ENCODE results near the gene CCDC57.

DNA sequence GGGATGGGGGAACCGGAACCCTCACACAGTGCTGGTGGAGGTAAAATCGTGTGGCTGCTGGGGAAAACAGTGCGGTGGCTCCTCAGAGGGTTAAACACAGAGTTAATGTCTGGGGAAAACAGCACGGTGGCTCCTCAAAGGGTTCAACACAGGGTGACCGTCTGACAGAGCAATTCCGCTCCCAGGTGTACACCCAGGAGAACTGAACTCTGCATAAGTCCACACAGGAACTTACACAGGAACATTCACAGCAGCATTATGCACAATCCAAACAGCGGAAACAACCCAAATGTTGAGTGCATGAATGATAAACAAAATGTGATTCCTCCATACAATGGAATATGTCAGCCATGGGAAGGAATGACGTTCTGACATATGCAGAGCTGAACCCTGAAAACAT lies 51.4 kb downstream of the CCDC57 start:
- TF ChIP-seq, protein P1, sequence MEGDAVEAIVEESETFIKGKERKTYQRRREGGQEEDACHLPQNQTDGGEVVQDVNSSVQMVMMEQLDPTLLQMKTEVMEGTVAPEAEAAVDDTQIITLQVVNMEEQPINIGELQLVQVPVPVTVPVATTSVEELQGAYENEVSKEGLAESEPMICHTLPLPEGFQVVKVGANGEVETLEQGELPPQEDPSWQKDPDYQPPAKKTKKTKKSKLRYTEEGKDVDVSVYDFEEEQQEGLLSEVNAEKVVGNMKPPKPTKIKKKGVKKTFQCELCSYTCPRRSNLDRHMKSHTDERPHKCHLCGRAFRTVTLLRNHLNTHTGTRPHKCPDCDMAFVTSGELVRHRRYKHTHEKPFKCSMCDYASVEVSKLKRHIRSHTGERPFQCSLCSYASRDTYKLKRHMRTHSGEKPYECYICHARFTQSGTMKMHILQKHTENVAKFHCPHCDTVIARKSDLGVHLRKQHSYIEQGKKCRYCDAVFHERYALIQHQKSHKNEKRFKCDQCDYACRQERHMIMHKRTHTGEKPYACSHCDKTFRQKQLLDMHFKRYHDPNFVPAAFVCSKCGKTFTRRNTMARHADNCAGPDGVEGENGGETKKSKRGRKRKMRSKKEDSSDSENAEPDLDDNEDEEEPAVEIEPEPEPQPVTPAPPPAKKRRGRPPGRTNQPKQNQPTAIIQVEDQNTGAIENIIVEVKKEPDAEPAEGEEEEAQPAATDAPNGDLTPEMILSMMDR (IDR thresholded peaks at IDR 0.05; ENCODE audit: borderline replicate concordance, extremely low read depth, low read length, poor library complexity, severe bottlenecking), result no peak
- no peak for TF ChIP-seq EZH2 (IDR thresholded peaks at IDR 0.05; ENCODE audit: borderline replicate concordance, low read depth, low read length, severe bottlenecking)
